Stimulated activated CD4-positive, alpha-beta T cell treated with anti-CD3 and anti-CD28 coated beads, Interleukin-1b, Interleukin-23, amount 100 ng/mL, for 48 hours (primary cell): ENCODE results near the gene RFX3.
"Not testable (repeated sequence)": the region's sequence is repeated elsewhere in the genome, so short reads cannot be mapped to it uniquely, and the experiment has no call there.

Experiments
- DNase-seq: peaks from one replicate; pipeline ENCODE4 v3.0.0-alpha.2; 2020

The RFX3 gene

GRCh38 chr9:3342159-3342777 lies 183.5 kb downstream of the RFX3 start:
- no peak for DNase-seq

GRCh38 chr9:3337515-3338225 lies 188.1 kb downstream of the RFX3 start:
- no peak for DNase-seq

GRCh38 chr9:3336951-3337350 lies 188.8 kb downstream of the RFX3 start:
- no peak for DNase-seq

- DNase-seq: no peak
Measured at GRCh38 chr9:3332802-3333201, 193.0 kb downstream of the RFX3 start.

- no peak for DNase-seq
Measured at GRCh38 chr9:3331801-3332200, 194.0 kb downstream of the RFX3 start.

DNA sequence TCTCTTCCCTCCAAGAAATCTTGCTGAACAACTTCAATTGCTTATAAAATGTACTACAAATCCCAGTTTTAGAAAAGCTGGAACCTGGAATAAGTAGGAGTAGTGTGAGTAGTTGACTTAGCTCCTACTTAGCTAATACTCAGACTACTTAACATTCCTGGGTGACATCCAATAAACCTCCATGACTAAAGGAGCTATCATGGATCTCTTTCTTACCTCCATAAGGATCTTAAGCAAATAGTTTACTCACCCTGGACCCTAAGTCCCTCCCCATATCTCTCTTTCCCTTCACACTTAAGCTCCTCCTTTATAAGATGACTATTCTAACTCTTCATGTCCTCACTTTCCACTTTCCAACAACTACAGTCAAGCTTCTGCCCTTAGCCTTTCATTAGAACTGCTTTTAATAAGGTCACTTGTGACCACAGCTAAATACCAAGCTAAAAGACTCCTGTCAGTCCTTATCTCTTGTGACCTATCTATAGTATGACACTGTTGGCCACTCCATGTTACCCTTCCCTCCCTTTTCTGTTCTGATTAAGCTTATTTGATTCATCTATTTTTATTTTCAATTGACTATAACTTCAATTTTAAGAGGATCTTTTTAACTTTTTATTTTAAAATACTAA lies 194.9 kb downstream of the RFX3 start:
- DNase-seq: no peak

DNA sequence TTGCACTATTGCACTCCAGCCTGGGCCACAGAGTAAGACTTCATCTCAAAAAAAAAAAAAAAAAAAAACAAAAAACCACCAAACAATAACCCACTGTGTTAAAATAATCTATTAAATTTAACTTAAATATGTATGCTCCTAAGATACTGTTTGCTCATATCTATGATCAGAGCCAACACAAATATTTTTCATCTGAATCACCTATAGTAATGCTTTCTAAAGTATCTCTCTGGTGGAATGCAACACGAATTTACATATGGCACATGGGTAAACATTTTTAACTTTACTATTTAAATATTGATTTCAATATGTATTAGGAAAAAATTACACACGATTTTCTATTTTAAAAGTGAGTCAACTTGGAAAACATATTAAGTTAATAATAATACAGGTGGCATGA lies 196.4 kb downstream of the RFX3 start:
- DNase-seq: no peak

DNA sequence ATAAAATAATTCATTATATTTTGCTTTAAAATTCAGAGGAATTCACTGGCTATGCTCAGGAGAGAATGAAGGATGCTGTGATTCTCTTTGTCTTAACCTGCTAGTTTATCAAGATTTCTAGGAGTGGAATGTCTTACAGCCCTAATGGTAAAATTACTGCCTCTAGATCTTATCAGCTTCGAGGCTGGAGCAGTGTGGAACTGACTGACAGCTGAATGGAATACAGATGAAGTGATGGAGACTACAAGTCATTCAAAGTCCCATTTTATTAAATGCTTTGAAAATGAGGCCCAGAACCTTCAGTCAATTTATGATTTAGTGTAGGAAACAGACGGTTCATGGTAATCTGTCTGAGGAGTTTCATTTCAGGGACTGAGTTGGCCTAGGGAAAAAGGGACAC lies 202.1 kb downstream of the RFX3 start:
- DNase-seq: no peak

DNA sequence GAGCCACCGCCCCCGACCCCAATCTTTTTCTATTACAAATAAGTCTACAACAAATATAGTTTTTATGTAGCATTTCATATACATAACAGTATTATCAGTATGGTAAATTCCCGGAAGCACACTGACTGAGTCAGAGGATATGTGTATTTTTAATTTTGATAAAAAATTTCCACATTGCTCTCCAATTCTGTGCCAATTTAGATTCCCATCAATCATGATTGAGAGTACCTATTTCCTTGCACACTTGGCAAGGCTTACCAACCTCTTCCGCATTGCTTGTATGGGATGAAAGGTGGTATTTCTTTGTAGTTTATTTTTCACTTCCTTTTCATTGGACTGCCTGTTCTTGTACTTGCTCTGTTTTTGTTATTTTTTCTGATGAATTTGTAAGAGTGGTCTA lies 204.6 kb downstream of the RFX3 start:
- DNase-seq: no peak

DNA sequence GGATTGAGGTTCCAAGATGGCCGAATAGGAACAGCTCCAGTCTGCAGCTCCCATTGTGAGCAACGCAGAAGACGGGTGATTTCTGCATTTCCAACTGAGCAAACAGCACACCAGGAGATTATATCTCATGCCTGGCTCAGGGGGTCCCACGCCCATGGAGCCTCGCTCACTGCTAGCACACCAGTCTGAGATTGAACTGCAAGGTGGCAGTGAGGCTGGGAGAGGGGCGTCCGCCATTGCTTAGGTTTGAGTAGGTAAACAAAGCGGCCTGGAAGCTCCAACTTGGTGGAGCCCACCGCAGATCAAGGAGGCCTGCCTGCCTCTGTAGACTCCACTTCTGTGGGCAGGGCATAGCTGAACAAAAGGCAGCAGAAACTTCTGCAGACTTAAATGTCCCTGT lies 213.2 kb downstream of the RFX3 start:
- not testable (repeated sequence) for DNase-seq

DNA sequence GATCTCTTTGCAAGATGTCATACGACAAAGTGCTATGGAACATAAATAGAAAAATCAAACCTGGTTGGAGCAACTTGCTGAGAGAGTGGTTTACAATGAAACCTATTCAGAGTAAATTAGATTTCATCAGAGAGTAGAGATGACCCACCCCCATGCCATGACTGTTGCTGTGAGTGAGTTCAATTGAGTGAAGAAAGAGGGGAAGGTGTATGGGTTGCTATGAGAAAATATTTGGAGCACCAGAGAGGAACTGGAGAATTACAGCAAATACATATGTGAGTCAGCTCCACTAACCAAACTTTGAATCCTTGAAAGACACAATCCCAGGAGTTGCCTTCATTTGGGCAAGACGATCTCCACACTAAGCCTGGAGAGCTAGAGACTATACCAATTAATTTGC lies 217.2 kb downstream of the RFX3 start:
- no peak for DNase-seq

DNA sequence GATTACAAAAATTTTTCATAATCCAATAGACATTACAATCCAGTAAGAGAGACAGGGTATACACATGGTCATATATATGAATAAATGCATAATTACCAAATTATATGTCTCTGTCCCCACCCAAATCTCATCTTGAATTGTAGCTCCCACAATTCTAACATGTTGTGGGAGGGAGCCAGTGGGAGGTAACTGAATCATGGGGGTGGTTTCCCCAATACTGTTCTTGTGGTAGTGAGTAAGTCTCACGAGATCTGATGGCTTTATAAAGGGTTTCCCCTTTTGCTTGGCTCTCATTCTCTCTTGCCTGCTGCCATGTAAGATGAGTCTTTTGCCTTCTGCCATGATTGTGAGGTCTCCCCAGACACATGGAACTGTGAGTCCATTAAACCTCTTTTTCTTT lies 221.4 kb downstream of the RFX3 start:
- DNase-seq: peak; percentile 16

DNA sequence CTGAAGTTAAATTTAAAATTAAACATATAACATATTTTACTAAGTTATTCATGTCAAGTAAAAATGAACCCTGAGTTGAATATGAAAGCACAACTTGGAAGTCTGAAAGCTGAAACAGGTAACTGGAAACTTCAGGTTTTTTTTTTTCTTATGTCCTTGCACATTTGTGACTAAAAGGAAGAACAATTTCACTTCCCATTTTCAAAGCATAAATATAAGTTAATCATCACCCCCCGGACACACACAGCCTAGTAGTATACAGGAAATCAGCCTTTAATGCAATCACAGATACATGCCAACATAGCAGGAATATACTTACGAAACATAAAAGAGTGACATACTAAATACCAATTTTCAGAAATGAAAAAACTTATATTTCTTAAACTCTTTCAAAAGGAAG lies 225.9 kb downstream of the RFX3 start:
- no peak for DNase-seq

DNA sequence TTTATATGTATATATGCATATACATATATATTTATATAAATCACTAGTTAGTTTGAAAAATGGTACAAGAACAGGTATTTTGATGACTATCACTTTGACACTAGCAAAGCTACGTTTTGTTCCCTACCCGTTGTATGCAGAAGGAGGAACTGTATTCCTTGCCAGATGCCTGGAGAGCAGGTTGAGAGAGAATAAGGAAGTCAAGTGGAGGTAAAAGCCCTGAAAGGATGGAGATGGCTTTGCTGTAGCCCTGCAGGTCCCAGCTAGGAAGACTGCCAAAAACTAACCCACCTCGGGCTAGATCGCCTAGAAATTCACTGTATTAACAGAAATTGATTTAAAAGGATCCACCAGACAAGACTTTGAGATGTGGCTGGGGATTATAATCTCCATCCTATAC lies 229.3 kb downstream of the RFX3 start:
- DNase-seq: no peak

- DNase-seq: no peak
Measured at GRCh38 chr9:3292311-3292710, 233.5 kb downstream of the RFX3 start.

DNA sequence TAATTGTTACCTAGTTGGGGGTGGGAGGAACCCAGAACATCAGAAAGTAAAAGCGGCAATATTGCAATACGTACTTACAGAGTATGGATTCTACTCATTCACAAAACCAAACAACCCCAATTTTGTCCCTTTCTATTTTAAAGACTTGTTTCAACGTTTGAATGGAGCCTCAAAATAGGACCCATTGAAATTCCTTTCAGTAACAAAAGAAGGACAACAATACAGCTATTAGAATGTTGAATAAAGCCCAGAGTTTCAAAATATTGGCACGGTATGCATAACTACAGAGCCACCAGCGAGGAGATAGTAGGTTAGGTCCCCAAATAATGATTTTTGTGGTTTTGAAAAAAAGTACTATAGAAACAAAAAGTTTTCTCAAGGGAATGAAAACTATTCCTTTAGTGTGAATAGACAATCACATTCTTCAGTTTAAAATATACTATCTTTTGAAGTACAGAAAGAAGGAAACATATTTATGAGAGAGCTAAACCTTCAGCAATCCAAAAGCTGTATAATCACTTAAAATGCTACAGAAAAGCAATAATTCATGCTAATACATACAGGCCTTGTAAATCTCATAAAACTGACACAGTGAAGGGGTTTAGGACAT lies 235.5 kb downstream of the RFX3 start:
- no peak for DNase-seq

DNA sequence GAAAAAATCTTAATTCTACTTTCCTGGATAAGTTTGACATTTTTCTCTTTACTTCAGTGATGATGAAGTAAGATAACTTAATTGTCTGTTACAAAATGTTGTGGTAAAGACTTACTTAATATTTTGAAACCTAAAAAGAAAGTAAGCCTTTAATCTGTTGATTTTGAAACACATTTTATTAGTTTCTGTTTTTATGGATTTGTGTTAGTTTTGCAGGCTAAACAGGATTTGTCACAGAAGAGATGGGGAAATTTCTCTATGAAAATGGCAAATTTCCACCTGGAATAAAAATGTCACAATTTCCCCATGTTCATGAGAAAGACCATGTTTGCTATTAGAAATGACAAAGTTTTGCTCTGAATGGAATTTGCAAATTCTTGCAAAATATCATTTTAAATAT lies 237.1 kb downstream of the RFX3 start:
- DNase-seq: no peak

- DNase-seq: no peak
Measured at GRCh38 chr9:3285365-3286161, 240.2 kb downstream of the RFX3 start.

DNA sequence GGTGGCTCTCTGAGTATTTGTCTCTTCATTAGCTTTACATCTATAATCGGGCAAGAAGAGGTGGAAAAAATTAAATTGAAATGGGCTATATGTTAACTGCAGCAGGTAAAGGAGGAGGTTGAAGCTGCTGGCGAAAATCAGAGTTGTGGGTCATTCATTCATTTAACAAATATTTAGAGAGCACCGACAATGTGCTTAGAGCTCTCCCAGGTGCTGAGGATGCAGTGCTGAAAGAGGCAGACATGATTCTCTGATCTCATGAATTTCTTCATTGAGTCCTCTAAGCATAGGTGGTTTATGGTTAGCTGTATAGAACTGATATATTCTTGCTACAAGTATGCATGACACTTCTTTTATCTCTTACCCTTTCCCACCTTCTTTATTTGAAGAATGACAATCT lies 243.4 kb downstream of the RFX3 start:
- no peak for DNase-seq

DNA sequence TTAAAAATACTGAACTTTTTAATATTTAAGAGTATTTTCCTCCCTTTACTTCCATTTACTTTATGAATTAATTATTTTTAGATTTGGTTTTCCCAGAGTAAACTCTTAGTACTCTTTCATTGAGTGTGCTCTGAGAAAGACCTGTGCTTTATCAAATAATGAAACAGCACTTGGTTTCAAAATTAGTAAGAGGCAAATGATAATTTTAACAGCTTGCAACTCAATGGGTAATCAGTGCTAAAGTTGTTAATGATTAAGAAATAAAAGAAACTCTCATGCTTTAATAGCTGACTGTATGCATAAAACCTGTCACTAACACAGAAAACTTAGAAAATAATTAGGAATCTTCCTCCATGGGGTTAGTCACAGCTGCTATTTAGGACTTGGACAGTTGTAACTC lies 244.4 kb downstream of the RFX3 start:
- DNase-seq: no peak

DNA sequence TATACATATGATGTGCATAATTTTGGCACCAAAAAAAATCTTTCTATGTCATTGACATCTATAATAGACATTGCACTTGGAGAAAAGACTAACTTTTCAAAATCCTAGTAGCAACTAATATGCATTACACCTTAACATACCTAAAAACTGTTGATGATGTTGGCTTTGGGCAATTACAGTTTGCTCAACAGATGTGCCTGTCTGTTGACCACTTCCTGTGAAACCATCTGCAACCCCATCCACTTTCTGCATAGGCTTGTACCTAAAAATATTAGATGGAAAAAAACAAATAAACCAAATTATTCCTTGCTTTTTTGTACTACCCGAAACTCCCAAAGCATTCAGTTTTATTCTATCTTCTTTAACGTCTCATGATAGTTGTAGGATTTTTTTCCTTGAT lies 248.6 kb downstream of the RFX3 start:
- DNase-seq: no peak

DNA sequence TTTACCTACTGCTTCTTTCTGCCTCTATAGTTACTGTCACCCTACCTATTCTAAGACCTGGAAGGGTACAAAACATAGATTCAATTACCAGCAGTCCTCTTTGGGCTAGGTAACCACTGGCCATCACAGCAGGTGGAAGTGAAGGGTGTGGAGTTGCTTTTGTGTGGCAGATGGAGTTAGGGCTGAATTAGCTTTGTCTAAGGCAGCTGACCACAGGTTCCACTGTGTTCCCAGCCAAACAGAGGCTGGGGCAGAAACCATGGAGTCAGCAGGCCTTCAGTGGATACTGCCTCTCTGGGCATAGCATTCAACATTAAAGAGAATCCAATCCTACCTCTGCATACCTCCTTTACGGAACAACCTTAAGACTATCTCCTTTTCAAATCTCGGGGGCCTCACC lies 254.2 kb downstream of the RFX3 start:
- no peak for DNase-seq

DNA sequence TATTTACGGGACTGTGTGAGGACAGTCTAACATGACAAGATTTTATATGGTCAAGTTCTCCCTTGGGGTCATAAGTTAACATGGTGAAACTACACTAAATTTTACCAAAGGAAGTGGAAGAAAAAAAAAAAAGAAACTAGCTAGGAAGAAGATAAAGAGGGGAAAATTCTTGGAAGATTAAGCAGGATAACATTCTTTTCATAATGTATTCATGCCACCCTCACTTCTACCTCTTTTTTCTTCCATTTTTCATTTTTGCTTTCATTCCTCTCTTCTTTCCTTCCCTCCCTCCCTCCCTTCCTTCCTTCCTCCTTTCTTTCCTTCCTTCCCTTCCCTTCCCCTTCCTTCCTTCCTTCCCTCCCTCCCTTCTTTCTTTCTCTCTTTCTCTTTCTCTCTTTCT lies 254.6 kb downstream of the RFX3 start:
- DNase-seq: no peak
